NCI-H2196 treated with DMSO at 0.1 percent for 48 hours (cell line): ENCODE measurements around the gene LENG8.
"Not testable (repeated sequence)": the region's sequence is repeated elsewhere in the genome, so short reads cannot be mapped to it uniquely, and the experiment has no call there.

Experiments
- DNase-seq: peaks from one replicate; lab custom pipeline; 2025; ENCODE audit not compliant: unreplicated experiment; lab: John Stamatoyannopoulos, UW

The LENG8 gene

DNA sequence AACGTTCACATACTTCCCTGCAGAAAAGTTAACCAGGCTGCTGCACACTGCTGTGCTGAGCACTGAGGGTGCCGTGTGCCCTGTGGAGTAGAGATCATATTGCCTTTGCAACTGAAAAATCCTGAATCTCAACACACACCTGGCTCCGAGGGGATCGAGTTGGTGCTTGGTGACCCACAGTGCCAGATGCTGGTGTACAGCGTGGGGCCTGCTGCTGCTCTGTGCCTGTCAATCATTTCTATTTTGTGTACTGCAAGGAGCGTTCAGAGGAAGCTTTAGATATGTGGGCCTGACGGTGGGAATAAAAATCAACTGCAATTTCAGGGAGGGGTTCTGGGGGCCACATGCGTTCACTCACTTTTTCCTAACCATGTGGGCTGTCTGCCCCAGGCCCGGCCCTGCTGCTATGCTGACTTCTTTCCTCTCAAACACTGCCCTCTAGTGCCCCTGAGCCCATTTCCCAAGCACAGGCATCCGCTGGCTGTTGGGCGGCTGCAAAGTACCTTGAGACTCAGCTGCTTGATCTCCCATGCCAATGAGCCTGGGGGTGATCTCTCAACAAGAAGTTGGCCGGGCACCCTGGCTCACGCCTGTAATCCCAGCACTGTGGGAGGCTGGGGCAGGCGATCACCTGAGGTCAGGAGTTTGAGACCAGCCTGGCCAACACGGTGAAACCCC lies 9.7 kb upstream of the LENG8 start:
- DNase-seq = no peak

DNA sequence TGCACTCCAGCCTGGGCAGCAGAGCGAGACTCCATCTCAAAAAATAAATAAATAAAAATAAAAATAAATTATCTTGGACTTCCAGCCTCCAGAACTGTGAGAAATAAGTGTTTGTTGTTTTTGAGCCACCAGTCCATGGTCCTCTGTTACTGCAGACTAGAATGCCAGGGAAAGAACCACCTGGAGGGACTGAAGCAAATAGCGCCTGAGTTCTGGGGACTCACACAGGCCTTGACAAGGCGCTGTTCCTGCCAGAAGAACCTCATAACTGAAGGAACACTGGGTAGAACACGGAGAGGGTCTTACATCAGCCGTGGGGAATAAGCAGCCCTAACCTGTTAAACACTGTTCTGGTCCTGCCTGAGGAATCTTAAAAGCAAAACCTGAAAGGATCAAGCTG lies 8.4 kb upstream of the LENG8 start:
- no peak for DNase-seq

DNA sequence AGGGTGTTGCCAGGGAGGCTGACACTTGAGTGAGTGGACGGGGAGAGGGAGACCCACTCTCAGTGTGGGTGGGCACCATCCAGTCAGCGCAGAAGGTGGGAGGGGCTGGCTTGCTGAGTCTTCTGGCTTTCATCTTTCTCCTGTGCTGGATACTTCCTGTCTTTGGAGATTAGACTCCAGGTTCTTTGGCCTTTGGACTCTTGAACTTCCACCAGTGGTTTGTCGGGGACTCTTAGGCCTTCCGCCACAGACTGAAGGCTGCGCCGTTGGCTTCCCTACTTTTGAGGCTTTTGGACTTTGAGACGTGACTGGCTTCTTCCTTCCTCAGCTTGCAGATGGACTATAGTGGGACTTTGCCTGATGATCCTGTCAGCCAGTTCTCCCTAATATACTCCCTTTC lies 4.3 kb upstream of the LENG8 start:
- DNase-seq = no peak

GRCh38 chr19:54446349-54446748 lies 2.6 kb upstream of the LENG8 start:
- not testable (repeated sequence) for DNase-seq

DNA sequence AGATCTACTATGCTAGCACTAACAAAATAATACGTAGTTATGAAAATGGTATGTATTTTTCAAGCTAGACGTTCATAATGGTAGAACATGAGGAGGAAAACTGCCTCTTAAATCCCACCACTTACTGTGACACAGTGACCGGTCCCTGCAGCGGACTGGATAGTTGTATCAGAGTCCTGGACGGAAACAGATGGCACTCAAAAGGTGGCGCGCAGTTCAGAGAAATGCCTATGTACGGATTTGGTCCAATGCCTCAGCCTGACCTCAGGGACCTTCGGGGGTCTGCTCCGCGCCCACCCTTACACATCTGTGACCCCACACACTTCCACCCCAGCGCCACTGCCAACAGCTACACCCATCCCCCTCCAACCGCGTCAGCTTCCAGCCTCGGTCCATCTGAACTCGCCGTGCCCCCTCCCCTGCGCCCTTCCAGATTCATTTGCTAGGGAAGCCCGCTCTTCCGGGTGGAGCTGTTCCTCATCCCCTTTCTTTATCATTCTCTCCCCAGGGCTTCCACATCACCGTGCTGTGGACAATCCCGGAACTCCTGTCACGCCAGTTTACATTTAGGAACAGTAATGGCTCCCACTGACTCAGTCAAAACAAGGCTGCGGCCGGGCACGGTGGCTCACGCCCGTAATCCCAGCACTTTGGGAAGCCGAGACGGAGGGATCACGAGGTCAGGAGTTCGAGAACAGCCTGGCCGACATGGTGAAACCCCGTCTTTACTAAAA lies 792 bp upstream of the LENG8 start:
- no peak for DNase-seq

GRCh38 chr19:54449701-54450069 lies 686 bp downstream of the LENG8 start:
- DNase-seq = no peak

DNA sequence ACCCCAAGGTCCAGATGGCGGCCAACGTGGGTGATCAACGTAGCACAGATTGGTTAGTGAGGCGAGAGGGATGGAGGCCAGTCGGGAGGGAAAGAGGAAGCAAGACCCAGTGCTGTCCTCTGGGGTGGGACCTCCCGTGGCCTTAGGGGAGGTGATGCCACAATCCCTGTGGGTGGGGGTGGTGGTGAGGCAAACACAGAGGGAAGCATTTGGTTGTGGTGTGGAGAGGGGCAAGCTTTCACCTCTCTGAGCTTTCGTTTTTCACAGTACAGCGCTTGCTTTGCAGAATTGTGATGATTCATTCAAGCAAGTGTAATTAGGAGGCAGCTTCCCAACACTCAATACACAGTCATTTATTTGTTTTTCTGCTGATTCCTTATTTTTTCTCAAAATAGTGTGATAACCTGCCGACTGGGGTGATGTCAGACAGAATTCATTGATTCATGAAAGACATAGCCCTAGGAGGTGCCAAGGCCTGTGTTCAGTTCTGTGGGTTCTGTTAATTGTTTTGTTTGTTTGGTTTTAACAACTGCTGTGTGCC lies 2.4 kb downstream of the LENG8 start:
- DNase-seq = peak; percentile 26

- DNase-seq = no peak
Measured at GRCh38 chr19:54451997-54452396, 3.0 kb downstream of the LENG8 start.

DNA sequence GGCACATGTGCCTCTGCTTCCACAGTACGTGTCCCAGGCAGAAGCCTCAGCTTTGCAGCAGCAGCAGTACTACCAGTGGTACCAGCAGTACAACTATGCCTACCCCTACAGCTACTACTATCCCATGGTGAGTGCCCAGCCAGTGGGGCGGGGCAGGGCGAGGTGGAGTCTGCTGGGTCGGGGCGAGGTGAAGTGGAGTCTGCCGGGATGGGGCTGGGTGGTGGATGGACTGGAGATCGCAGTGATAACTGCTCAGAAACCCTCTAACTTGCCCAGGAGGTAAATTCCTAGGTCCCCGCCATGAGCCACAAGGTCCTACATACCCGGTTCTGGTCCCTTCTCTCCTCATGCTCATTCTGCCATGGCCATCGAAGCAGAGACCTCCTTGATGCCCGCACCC lies 3.6 kb downstream of the LENG8 start:
- DNase-seq = no peak

- no peak for DNase-seq
Measured at GRCh38 chr19:54453921-54454780, 5.2 kb downstream of the LENG8 start.

- no peak for DNase-seq
Measured at GRCh38 chr19:54454781-54455675, 6.0 kb downstream of the LENG8 start.

GRCh38 chr19:54455786-54456422 lies 6.9 kb downstream of the LENG8 start:
- DNase-seq = no peak

DNA sequence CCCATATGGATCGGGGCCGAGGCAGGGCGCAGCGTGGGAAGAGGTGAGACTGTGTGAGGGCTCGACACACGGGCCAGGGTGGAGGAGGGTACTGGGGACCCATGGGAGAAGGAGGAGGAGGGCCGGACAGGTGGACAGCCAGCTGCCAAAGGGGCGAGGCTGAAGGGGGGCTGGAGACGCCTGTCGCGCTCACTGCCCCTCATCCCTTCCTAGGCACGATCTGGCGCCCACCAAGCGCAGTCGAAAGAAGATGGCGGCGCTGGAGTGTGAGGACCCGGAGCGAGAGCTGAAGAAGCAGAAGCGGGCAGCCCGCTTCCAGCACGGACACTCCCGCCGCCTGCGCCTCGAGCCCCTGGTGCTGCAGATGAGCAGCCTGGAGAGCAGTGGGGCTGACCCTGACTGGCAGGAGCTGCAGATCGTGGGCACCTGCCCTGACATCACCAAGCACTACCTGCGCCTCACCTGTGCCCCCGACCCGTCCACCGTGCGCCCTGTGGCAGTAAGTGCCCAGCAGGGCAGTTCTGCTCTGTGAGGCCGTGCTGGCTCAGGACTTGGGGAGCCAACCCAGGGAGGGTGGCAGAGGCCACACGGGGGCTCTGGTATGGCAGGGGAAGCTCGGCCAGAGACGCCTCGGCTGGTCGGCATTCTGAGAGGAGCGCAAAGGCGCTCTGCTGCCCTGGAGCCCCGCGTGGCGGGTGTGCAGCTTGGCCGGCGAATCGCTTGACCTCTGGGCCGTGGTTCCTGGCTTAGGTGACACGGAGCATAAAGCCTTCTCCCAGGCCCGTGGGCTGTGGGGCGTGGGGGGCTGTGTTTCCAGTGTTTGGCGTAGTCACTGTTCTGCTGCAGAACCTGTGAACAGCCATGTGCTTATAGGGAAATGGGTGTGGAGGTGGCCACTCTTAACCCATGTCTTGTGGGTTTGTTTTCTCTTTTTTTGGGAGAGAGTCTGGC lies 7.7 kb downstream of the LENG8 start:
- DNase-seq = no peak

- DNase-seq = no peak
Measured at GRCh38 chr19:54457773-54458647, 9.0 kb downstream of the LENG8 start.

DNA sequence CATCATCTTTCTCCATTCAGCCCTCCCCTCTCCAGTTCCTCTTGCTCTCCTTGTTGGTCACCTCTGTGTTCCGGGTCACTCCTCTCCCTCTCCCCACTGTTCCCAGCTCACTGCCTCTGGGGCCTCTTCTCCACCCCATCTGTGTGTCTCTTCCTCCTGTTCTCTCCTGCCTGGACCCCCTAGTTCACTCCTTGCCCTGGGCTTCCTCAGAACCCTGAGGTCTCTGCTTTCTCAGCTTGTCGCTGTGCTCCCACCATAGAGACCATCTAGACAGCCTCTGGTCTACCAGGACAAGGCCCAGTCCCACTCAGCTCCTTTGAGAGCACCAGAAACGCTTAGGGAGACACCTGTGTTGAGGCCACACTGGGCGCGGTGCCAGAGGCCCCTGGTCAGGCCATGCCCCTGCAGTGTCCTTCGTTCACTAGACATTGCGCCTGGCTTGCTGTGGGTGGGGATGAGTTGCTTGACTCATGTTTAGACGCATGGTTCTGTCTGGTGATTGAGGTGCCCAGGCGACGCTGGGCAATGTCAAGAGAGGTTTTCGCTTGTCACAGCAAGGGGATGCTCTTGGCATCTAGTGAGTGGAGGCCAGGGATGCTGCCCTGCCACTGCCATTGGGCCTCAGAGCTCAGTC lies 9.8 kb downstream of the LENG8 start:
- DNase-seq = no peak

DNA sequence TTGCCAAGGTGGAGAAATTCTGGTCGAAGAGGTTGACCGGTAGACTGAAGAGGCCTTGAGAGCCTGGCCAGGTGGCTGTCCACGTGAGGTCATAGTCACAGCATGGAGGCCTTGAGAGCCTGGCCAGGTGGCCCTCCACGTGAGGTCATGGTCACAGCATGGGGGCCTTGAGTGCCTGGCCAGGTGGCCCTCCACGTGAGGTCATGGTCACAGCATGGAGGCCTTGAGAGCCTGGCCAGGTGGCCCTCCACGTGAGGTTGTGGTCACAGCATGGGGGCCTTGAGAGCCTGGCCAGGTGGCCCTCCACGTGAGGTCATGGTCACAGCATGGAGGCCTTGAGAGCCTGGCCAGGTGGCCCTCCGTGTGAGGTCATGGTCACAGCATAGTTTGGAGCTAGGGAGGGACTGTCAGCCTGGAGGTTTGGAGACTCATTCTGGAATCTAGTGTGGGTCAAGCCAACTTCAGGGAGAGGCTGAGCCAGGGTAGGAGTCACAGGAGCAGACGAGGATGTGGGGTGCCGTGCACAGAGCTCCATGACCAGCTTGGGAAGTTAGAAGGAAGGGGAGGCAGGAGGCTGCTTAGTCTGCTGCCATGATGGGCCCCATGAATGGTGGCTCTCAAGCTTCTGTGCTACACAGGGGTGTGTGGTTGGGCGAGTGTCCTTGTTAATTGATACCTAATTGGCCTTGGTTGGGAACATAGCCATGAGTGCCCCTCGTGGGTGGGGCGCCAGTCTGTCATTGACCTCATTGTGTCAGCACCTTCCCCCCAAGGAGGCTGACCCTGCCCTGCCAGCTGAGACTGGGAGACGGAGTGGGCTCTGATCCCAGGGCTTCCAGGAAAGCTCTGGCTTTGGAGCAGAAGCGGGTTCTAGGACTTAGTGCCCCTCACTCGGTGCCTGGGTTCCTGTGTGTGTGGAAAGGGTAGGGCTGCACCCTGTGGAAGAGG lies 10.6 kb downstream of the LENG8 start:
- peak; percentile 35 for DNase-seq
